C1 segment of cervical spinal cord (tissue), 14 donors: ENCODE data around the gene GCKR.
"Not testable (repeated sequence)": the region's sequence is repeated elsewhere in the genome, so short reads cannot be mapped to it uniquely, and the experiment has no call there.

ENCODE experiments used
- DNase-seq, 14 donors: peaks; one replicate each; lab custom pipeline; 2025; lab: John Stamatoyannopoulos, UW

GCKR gene

GRCh38 chr2:27507293-27507692 is 10.7 kb downstream of the GCKR start:
- DNase-seq = no peak

GRCh38 chr2:27509326-27509725 is 12.7 kb downstream of the GCKR start:
- DNase-seq = no peak

- no peak for DNase-seq
Measured at GRCh38 chr2:27518113-27518781, 21.6 kb downstream of the GCKR start.

- DNase-seq = no peak
Measured at GRCh38 chr2:27518782-27519113, 22.1 kb downstream of the GCKR start.

DNA sequence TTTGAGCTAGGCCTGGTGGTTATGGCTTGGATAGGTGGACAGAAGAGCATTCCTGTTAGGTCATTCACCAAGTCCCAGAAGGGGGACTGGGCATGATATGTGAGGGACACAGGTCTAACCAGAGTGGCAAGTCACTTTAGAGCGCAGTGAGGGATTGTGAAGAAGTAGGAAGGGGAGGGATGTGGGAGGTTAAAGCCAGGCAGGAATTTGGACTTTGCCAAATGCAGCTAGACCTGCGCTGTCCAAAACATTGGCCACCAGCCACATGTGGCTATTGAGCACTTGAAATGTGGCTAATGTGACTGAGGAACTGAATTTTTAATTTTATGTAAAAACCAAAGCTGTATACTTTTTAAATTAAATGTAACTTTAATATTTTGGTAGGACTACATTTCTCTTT is 23.7 kb downstream of the GCKR start:
- no peak for DNase-seq

DNA sequence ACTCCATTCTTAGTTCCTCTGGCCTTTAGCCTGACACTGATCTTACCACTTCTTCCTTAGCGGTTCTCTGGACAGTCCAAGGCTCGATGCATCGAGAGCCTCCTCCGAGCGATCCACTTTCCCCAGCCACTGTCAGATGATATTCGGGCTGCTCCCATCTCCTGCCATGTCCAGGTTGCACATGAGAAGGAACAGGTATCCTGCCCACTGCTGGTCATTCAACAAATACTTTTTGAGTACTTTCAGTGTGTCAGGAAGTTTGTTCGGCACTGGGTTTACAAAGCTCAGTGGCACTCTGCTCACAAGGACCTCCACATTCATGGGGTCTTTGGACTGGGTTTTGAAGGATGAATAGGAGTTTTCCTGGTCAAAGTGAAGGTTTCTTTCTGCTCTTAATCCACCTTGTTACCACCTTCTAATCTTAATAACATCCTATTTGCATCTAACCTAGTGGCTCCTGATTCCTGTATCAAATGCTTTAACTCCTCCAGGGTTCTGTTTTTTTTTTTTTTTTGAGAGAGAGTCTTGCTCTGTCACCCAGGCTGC is 25.8 kb downstream of the GCKR start:
- DNase-seq = no peak

DNA sequence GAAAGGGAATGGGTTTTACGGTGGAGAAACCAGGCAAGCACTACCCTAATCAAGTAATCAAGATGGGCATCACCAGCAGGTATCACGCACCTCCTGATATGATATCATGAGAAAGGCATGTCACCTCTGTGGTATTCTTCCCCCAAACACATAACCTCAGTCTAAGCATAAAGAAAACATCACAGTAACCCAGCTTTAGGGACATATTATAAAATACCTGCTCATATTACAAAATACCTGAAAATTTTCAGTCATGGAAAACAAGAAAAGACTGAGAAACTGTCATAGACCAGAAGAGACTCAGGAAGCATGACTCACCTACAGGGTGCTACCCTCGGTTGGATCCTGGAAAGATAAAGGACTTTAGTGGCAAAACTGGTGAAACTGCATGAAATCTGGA is 30.5 kb downstream of the GCKR start:
- no peak for DNase-seq

DNA sequence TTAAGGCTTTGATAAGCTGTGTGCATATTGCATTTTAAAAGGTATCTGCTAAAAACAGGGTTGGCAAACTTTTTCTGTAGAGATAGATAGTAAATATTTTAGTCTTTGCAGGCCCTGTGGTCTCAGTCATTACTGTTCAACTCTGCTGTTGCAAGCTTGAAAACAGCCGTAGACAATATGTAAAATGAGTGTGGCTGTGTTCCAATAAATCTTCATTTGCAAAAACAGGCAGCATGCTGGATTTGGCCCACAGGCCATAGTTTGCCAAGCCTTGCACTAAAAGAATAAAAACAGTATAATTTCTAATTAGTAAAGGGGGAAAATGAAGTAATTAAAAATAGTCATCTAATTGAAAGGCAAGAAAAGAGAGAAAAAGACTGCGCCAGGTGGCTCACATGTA is 35.3 kb downstream of the GCKR start:
- DNase-seq = no peak

DNA sequence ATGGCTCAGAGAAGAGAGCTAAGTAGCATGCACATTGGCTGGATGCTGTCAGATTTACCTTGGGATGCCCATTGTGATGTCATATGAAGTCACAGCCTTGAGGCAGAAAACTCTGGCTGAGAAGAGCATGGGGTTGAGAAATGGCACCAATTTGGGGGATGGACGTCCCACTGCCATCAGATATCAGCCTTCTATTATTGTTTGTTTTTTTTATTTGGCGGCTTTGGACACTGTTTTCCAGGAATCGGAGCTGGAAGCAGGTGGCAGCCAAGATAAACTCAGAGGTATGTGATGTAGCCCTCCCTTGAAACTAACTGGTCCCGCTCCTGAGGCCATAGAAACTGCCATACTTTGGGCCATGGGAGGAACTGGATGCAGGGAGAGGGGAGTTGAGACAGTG is 40.6 kb downstream of the GCKR start:
- no peak for DNase-seq

DNA sequence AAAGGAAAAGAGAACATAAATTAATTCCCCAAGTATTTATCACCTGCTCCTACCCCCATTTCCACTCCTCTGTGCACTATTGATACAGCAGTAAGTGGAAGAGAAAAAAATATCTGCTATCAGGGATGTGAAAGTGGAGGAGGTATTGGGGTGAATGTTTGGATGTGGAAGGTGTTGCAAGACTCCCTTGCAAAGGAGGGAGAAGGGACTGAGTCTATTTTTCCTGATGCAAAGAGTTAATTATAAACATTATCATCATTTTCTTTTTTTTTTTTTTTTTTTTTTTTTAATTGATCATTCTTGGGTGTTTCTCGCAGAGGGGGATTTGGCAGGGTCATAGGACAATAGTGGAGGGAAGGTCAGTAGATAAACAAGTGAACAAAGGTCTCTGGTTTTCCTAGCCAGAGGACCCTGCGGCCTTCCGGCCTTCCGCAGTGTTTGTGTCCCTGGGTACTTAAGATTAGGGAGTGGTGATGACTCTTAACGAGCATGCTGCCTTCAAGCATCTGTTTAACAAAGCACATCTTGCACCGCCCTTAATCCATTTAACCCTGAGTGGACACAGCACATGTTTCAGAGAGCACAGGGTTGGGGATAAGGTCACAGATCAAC is 42.3 kb downstream of the GCKR start:
- DNase-seq = not testable (repeated sequence)

DNA sequence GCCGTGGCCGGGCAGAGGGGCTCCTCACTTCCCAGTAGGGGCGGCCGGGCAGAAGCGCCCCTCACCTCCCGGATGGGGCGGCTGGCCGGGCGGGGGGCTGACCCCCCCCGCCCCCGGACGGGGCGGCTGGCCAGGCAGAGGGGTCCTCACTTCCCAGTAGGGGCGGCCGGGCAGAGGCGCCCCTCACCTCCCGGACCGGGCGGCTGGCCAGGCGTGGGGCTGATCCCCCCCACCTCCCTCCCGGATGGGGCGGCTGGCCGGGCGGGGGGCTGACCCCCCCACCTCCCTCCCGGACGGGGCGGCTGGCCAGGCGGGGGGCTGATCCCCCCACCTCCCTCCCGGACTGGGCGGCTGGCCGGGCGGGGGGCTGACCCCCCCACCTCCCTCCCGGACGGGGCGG is 43.0 kb downstream of the GCKR start:
- DNase-seq = not testable (repeated sequence)

DNA sequence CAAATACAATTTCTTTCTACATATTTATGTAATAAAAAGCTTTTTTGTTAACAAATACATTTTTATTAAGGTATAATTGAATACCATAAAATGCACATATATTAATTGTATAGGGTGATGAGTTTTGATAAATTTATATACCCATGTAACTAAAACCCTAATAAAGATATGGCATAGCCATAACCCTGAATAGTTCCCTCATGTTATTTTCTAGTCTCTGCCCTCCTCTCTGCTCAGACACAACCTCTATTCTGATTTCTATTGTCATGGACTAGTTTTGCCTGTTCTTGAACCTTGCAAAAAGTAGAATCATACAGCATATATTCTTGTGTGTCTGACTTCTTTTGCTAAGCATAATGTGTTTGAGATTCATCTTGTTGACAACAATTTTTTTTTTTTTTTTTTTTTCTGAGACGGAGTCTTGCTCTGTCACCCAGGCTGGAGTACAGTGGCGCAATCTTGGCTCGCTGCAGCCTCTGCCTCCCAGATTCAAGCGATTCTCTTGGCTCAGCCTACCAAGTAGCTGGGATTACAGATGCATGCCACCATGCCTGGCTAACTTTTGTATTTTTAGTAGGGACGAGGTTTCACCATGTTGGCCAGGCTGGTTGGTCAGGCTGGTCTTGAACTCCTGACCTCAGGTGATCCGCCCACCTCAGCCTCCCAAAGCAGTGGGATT is 47.6 kb downstream of the GCKR start:
- DNase-seq = no peak

- DNase-seq = no peak
Measured at GRCh38 chr2:27545348-27546141, 48.9 kb downstream of the GCKR start.

DNA sequence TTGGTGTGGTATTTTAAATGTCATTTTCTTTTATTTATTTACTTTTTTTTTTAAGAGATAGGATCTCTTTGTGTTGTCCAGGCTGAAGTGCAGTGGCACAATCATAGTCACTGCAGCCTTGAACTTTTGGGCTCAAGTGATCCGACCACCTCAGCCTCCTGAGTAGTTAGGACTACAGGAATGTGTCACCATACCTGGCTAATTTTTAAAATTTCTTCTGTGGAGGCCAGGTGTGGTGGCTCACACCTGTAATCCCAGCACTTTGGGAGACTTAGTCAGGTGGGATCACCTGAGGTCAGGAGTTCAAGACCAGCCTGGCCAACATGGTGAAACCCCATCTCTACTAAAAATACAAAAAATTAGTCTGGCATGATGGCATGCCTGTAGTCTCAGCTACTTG is 52.7 kb downstream of the GCKR start:
- no peak for DNase-seq

- DNase-seq = no peak
Measured at GRCh38 chr2:27551514-27551913, 54.9 kb downstream of the GCKR start.

DNA sequence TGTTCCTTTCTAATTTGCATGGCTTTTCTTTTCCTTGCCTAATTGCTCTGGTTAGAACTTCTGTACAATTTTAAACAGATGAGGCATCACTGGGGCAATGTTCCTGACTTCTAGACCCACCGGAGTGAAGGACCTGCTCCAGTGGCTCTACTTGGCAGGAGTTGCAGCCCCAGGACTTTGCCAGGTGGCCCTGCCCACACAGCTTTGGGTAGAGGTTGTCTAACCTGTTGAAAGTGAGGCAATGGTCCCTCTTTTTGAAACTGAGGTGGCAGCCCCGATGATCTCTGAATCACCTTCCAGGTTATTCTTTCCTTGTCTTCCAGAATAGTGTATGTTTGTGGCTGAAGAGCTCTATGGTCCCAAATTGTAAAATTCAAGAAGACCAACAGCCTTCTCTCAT is 56.3 kb downstream of the GCKR start:
- no peak for DNase-seq

DNA sequence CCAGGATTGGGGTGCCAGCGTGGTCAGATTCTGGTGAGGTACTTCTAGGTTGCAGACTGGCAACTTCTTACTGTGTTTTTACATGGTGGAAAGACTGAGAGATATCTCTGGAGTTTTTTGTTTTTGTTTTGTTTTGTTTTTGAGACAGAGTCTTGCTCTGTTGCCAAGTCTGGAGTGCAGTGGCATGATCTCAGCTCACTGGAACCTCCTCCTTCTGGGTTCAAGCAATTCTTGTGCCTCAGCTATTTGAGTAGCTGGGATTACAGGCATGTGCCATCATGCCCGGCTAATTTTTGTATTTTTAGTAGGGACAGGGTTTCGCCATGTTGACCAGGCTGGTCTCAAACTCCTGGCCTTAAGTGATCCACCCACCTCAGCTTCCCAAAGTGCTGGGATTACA is 57.8 kb downstream of the GCKR start:
- DNase-seq = not testable (repeated sequence)

GRCh38 chr2:27559228-27559627 is 62.6 kb downstream of the GCKR start:
- DNase-seq = no peak

- no peak for DNase-seq
Measured at GRCh38 chr2:27561060-27561459, 64.4 kb downstream of the GCKR start.

DNA sequence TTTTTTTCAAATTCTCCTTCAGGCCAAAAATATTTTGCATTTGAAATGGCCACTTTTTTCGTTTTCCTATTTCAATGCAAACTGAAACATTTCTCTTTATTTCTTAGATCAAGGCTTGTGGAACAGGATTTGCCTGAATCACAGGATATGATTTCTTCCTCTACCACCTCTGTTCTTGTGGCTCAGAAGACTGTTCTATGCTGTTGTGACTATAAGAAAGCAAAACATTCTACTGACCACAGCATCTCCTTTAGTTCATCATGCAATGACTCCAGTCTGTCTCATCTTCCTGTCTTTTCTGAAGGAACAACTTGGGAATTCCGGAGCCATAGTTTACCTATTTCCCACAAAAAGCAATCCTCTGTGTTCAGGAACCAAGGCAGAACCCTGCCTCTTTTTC is 70.0 kb downstream of the GCKR start:
- no peak for DNase-seq

- DNase-seq = no peak
Measured at GRCh38 chr2:27569398-27569797, 72.8 kb downstream of the GCKR start.

- DNase-seq = no peak
Measured at GRCh38 chr2:27571197-27571596, 74.6 kb downstream of the GCKR start.
